Activated CD4-positive, alpha-beta T cell treated with anti-CD3 and anti-CD28 coated beads, Interleukin-2, amount 50 U/mL, for 1 hour (primary cell): ENCODE results near the gene BRINP3.

Experiments used
- DNase-seq: peaks from one replicate; pipeline ENCODE4 v3.0.0-alpha.2; 2020

BRINP3 gene

DNA sequence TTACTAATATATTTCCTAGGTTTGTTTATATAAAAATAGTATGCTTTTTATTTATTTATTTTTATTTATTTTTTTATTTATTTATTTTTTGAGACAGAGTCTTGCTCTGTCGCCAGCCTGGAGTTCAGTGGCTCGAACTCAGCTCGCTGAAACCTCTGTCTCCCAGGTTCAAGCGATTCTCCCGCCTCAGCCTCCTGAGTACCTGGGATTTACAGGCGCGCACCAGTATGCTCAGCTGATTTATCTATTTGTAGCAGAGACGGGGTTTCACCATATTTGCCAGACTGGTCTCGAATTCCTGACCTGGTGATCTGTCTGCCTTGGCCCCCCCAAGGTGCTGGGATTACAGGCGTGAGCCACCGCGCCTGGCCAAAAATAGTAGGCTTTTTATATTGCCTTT, 33.2 kb downstream of the BRINP3 start:
- no peak for DNase-seq

DNA sequence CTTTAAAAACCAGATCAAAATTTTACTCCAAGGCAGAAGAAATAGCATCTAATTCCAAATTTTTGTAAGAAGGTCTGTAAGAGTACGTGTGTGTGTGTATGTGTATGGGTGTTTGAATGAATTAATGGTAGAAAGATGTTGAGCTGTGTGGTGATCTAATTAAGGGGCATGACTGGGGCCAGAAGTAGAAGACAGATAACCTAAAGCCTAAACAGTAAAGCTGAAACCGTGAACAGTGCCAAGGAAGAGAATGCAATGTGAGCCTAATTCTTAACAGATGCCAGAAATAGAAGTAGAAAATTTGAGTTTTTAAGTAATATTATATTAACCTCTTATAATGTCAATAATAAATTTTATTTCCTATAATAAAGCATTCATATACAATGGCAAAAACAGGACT, 38.2 kb downstream of the BRINP3 start:
- no peak for DNase-seq

GRCh38 chr1:190436615-190437014, 41.0 kb downstream of the BRINP3 start:
- DNase-seq, result no peak

GRCh38 chr1:190429932-190430331, 47.7 kb downstream of the BRINP3 start:
- no peak for DNase-seq

DNA sequence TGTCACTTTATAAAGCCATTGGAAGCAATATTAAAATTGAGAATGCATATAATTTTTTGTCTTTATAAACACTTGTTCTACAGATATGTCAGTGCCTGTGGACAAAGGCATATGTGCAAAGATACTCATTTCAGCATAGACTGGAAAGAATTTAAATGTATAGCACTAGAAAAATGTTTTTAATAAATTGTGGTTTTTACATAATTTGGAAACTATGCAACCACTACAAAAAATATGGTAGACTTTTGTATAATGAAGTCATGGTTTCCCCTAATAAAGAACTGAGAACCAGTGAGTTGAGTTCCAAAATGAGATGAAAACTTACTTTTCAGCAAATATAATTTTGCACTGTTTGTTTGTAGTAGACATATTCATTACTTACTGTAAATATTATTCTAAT, 48.5 kb downstream of the BRINP3 start:
- DNase-seq, result no peak

GRCh38 chr1:190416239-190416638, 61.4 kb downstream of the BRINP3 start:
- no peak for DNase-seq

DNA sequence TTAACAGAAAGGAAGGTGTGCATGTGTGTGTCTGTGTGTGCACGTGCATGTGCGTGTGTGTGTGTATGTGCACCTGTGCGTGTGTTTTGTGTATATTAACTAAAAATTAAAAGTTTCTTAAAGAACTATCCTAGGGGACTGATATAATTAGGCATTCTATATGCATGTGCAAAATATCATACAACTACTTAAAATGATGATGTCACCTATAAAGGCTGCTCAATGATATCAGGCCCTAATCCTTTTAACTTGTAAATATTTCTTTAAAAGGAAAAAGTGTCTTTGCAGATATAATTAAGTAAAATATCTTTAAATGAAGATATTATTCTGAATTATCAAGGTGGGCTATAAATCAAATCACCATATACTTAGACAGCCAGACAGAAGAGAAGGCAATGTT, 64.5 kb downstream of the BRINP3 start:
- DNase-seq, result no peak

DNA sequence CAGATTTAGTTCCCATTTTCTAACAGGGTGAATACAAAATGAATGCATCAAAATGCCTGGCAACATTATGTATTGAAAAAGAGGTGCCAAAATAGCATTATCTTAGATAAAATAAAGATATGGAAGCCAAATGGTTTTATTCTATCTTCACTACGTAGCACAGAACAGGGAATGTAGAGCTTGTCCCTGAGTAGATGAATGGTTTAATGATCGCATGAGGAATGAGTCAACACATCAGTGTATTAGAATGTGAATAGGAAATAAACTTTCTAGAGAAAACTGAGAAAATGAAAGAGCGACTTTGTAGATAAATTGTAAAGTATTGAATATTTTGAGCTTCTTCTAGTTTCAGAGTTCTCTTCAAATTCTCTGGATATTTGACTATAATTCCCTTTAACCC, 74.3 kb downstream of the BRINP3 start:
- no peak for DNase-seq

DNA sequence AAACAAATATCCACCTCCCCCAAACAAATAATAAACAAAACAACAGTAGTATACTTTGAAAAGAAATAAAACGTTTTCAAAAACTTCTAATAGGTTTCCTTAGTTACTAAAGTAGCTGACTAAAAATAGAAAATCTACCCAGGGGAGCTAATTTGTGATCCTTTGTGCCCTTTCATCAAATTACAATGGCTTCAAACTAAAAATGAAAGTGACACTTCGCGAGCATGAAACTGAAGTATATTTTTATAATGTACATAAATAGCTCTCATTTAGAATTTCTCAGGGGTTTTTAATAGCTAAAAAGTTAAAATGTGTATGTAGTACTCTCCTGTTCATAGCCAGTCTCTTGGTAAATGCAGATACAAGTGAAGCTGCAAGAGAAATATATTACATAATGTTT, 78.4 kb downstream of the BRINP3 start:
- DNase-seq, result no peak

DNA sequence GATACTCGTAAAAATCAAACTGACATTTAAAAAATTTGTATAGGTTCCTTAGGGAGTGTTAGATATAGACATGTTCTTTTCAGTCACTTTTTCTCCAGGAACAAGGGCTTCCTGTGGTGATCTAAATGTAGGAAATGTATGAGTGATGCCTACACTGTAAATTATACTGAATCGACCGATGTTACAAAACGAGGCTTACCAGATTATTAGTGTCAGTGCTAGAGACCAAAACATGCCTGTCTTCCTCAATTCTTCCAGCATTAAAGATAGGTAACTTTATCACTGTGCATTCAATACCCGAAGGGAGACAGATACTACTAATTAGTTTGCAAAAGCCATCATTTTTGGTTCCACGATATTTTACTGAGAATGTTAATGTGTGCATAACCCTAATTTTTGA, 86.1 kb downstream of the BRINP3 start:
- DNase-seq, result no peak

DNA sequence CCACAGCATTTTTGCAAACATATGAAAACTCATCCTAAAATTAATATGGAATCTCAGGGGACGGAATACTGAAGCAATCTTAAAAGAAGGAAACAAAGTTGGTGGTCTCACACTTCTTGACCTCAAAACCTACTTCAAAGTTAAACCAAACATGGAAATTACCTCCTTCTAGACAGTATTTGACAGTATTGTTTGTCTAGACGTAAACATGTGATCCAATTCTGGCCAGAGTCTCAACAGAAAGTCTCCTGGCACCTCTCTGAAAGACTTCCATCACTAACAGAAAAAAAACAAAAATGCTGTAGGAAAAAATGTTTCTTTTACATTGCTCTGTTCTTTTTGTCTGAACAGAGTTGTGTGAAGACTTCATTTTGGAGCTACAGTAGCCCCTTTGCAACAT, 99.7 kb downstream of the BRINP3 start:
- no peak for DNase-seq

DNA sequence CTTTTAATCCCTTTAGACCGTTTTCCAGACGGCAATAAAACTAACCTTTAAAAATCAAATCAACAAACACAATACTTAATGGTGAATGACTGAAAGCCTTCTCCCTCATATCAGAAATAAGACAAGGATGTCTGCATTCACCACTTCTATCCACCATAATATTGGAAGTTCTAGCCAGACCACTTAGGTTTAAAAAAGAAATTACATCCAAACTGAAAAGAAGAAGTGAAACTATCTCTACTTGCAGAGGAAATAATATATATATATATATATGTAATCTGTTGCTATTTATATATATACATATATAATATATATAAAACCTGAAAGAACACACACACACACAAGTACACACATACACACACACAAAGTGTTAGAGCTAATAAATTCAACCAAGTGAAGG, 100.4 kb downstream of the BRINP3 start:
- DNase-seq, result no peak

DNA sequence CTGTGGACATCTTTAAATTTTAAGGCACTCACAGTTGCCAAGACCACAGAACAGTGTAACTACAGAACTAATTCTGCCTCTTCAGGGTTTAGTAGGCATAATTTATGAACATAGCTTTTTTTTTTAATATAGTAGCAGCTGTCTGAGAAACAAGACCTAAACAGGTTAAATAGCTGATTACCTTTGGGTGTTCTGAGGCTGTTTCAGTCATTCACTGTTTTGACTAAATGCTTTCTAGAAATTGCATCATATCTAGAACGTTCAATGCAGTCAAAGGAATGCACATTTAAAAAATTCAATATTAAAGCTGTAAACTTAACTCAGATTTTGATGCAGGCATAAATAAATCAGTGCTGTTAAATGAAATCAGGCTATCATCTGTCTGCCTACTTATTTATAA, 101.6 kb downstream of the BRINP3 start:
- no peak for DNase-seq

DNA sequence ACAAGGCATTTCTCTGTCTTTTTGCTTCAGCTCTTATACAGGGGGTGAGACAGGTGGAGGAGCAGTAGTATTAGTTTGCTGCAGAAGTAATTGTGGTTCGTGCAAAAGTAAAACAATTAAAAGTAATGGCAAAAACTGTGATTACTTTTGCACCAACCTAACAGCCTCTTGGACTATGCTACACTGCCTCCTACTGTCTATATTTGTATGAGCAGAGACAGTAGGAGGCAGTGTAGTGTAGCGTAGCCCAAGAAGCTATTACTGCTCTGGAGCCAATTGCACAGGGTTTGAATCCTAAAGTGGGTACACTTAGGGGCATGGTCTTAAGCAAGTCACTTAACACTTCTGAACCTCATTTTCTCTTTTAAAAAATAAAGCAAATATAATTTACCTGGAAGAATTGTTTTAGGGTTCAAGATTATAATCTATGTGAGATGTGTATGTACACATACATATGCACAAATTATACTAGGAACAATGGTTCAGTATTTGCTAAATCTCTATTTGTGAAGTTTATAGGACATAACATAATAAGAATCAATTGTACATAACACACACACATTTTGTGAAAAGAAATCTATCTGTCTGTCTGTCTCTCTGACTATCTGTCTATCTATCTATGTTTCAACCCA, 103.8 kb downstream of the BRINP3 start:
- no peak for DNase-seq

- no peak for DNase-seq
These were observed 110.5 kb downstream of the BRINP3 start for GRCh38 chr1:190367200-190367599.

GRCh38 chr1:190365283-190365682, 112.4 kb downstream of the BRINP3 start:
- no peak for DNase-seq

DNA sequence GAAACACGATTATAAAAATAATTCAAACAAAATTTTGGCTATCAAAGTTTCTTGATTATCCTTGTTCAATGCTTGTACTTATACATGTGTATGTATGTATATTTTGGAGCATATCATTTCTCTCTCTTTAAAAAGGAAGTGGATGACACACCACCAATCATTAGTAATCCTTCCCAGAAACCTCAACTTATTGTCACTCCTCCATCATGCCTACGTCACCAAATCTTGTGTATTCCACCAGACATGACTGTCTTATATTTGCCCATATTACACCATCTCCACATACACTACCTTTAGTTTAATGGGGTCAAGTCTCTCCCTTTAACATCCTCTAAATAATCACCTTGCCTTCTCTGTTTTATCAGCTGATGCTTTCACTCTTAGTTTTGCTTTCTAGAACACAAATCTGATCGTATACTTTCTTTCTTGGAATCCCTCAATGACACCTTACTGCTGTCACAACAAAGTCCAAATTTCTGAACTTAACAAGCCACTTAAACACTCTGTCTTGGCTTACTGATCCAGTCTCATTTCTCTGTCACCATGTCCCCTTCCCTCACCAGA, 124.0 kb downstream of the BRINP3 start:
- DNase-seq, result no peak

DNA sequence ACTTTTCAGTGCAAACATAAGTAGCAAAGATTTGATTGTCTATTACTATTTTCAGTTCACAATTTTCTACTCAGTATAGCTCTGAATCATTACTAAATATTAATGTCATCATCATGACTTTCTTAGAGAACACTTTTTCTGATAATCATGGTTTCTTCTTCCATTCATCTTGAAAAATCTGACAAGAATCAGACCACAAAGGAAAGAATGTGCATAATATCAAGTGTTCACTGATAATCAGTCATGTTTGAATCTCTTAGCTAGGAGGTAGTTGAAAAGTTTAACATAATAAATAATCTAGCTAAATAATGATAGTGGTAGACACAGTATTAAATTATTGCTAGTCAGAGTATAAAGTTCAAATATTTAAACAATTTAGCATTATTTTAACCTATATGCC, 133.2 kb downstream of the BRINP3 start:
- DNase-seq, result no peak

- no peak for DNase-seq
These were observed 138.8 kb downstream of the BRINP3 start for GRCh38 chr1:190338829-190339228.

DNA sequence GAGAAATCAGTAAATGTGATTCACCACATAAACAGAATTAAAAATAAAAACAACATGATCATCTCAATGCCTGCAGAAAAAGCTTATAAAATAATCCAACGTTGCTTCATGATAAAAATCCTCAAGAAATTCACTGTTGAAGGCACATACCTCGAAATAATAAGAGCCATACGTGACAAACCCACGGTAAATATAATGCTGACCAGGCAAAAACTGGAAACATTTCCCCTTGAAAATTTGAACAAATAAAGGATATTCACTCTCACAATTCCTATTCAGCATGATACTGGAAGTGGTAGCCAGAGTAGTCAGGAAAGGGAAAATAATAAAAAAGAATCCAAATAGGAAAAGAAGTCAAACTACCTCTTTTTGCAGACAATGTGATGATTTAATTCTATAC, 148.8 kb downstream of the BRINP3 start:
- no peak for DNase-seq

- no peak for DNase-seq
These were observed 149.3 kb downstream of the BRINP3 start for GRCh38 chr1:190328361-190328760.

- DNase-seq, result no peak
These were observed 150.4 kb downstream of the BRINP3 start for GRCh38 chr1:190327271-190327670.

DNA sequence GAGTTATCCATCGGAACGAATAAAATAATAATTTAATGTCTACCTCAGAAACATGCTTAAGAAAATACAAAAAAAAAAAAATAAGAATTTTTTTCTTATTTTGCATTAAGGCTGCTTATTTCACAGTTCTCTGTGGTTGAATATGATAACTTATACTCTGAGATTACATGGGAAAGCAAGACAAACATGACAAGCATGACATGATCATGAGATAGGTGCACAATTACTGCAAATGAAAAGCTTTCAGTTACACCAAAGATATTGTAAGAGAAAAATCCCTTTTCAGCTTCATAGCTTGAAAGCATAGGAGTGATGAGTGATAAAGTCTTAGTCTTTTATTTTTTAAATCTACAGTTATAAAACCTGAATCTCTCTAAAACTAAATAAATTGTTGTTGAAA, 154.1 kb downstream of the BRINP3 start:
- no peak for DNase-seq

- no peak for DNase-seq
These were observed 155.4 kb downstream of the BRINP3 start for GRCh38 chr1:190322274-190322673.

GRCh38 chr1:190320952-190321351, 156.7 kb downstream of the BRINP3 start:
- DNase-seq, result no peak
